Measurements from ENCODE around the gene ASXL2. TPM values are rescaled to one million over a fixed set of nuclear protein-coding genes. Genes with fewer than 3 reads are reported as not detected.

Gene ASXL2
- total RNA-seq, 5 donors from 2014 or later (not counting 1 experiment from before 2014, with no cell fraction given), result 36.3 to 53.2 (median 48.3) TPM

DNA sequence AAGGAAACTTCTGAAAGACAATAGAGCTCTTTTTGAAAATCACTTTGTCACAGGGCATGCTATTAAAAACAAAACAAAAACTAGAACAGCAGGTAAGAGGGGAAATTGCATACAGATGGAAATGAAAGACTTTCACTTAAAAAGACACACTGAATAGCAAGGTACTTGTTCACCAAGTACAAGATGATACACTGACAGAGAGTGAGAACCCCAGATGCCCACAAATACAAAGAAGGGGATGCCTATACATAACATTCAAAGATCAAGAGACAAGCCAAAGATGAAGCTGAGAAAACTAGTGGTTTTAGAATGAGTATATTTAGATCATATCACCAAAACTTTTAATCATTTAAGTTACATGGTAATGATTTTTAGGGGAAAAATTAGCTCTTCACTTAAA is 60.7 kb downstream of the ASXL2 start:
- Mint-ChIP-seq H3K27me3 (no peaks in the 10 kb centered on the region), H3K27ac (peak overlapping the region; percentile 8 to 69), H3K4me1 (peaks cover 61 to 80% (median 73%) of the 10 kb centered on the region in 3 donors), H3K9me3 (no peaks in the 10 kb centered on the region), H3K4me3 (no peak overlapping the region), H3K36me3 (peaks cover 21% of the 10 kb centered on the region)
- peak in 1 of 4 experiments; percentile 42 for ATAC-seq (replicated peaks in 1 of 4)
- Histone ChIP-seq H3K27me3 (replicated peaks in 1 of 2; ENCODE audit: control insufficient read depth in 2 of 2, extremely low read depth in 1 of 2, insufficient read depth in 2 of 2, low read length in 1 of 2) (no peaks in the 10 kb centered on the region), H3K27ac (ENCODE audit: low read length) (no peak overlapping the region), H3K36me3 (ENCODE audit: control insufficient read depth in 2 of 2, extremely low read depth in 1 of 2, insufficient read depth in 1 of 2, low read length in 1 of 2) (no peaks in the 10 kb centered on the region), H3K9me3 (no peaks in the 10 kb centered on the region), H3K4me3 (ENCODE audit: control insufficient read depth in 1 of 2, extremely low read depth in 1 of 2, low read length in 1 of 2) (no peak overlapping the region), H3K4me1 (ENCODE audit: control insufficient read depth in 1 of 2, extremely low read depth in 1 of 2, insufficient read depth in 2 of 2, low read length in 2 of 2) (peaks cover 6 to 15% of the 10 kb centered on the region in 2 experiments)
- DNase-seq, result peak in 1 of 35 experiments; percentile 27
- POLR2A ChIA-PET, result interaction anchor here in 1 of 2 donors (0.6 kb wide), 1 partner anchor 37 kb away, joined by 3 read pairs; no protein-coding TSS in a partner anchor
- CTCF ChIA-PET, result interaction anchor here in 1 of 2 donors (0.9 to 1.6 kb wide), 2 partner anchors 34 to 55 kb away, joined by 3 read pairs; no protein-coding TSS in a partner anchor

DNA sequence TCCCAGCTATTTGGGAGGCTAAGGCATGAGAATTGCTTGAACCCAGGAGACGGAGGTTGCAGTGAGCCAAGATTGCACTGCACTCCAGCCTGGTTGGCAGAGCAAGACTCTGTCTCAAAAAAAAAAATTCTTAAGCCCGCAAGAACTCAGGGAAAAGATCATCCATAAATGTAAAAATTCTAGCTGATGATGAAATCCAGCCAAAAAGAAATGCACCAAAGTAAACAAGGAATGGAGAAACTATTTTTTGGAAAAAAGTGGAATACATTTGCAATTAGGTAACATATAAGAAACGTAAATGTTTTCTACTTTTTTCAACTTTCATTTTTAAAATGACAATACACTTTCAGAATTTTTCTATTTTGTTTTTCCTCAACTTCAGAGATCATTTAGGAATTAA is 61.3 kb downstream of the ASXL2 start:
- H3K4me1 Mint-ChIP-seq, result peaks cover 57 to 76% (median 70%) of the 10 kb centered on the region in 3 donors
- peak overlapping the region in 1 of 2 donors; percentile 39 for H3K27ac Mint-ChIP-seq
- H3K9me3 Mint-ChIP-seq, result no peaks in the 10 kb centered on the region
- no CpG with 5 or more reads among the region's 3 CpGs for WGBS (ENCODE audit: insufficient coverage)
- Histone ChIP-seq H3K4me3 (ENCODE audit: control insufficient read depth in 1 of 2, extremely low read depth in 1 of 2, low read length in 1 of 2) (no peak overlapping the region), H3K27me3 (replicated peaks in 1 of 2; ENCODE audit: control insufficient read depth in 2 of 2, extremely low read depth in 1 of 2, insufficient read depth in 2 of 2, low read length in 1 of 2) (no peaks in the 10 kb centered on the region), H3K9me3 (no peaks in the 10 kb centered on the region), H3K27ac (ENCODE audit: low read length) (no peak overlapping the region), H3K36me3 (ENCODE audit: control insufficient read depth in 2 of 2, extremely low read depth in 1 of 2, insufficient read depth in 1 of 2, low read length in 1 of 2) (no peaks in the 10 kb centered on the region), H3K4me1 (ENCODE audit: control insufficient read depth in 1 of 2, extremely low read depth in 1 of 2, insufficient read depth in 2 of 2, low read length in 2 of 2) (peaks cover 5 to 15% of the 10 kb centered on the region in 2 experiments)
- ChIA-PET CTCF (interaction anchor here in 1 of 2 donors (0.9 kb wide), 1 partner anchor 54 kb away, joined by 3 read pairs; no protein-coding TSS in a partner anchor), POLR2A (no interaction called here)
- ATAC-seq (replicated peaks in 1 of 4) (no peak), DNase-seq (no peak)
- no peak overlapping the region for H3K4me3 Mint-ChIP-seq
- peaks cover 23% of the 10 kb centered on the region for H3K36me3 Mint-ChIP-seq
- H3K27me3 Mint-ChIP-seq, result no peaks in the 10 kb centered on the region

DNA sequence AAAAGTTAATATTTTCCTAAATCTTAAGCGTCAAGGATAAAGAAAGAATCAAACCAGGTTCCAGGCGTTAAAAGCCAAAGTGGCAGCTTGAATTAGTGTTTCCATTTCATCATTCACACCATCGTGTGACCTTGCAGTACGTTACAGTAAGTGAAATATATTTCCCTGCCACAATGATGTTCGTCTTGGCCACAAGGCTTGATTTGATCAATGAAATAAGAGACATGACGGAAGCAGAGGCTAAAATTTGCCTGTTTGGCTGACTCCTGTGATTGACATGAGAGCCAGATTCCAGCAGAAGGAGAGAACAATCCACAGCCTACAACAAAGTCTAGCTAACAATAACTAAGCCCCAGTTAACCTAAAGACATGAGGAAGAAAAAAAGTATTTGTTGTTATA is 62.0 kb downstream of the ASXL2 start:
- CTCF ChIA-PET, result interaction anchor here (0.6 to 1.2 kb wide), 5 partner anchors 12 to 38 kb away, joined by 3 to 5 read pairs (median 4); no protein-coding TSS in a partner anchor
- Histone ChIP-seq H3K36me3 (ENCODE audit: control insufficient read depth in 2 of 2, extremely low read depth in 1 of 2, insufficient read depth in 1 of 2, low read length in 1 of 2) (no peaks in the 10 kb centered on the region), H3K27ac (ENCODE audit: low read length) (no peak overlapping the region), H3K4me3 (ENCODE audit: control insufficient read depth in 1 of 2, extremely low read depth in 1 of 2, low read length in 1 of 2) (no peak overlapping the region), H3K9me3 (no peaks in the 10 kb centered on the region), H3K4me1 (ENCODE audit: control insufficient read depth in 1 of 2, extremely low read depth in 1 of 2, insufficient read depth in 2 of 2, low read length in 2 of 2) (peaks cover 5 to 11% of the 10 kb centered on the region in 2 experiments), H3K27me3 (replicated peaks in 1 of 2; ENCODE audit: control insufficient read depth in 2 of 2, extremely low read depth in 1 of 2, insufficient read depth in 2 of 2, low read length in 1 of 2) (no peaks in the 10 kb centered on the region)
- H3K36me3 Mint-ChIP-seq, result peaks cover 19% of the 10 kb centered on the region
- H3K4me1 Mint-ChIP-seq, result peaks cover 49 to 68% (median 63%) of the 10 kb centered on the region in 3 donors
- DNase-seq (peak in 3 of 35 experiments; percentile 1 to 30 (median 1)), ATAC-seq (replicated peaks in 1 of 4) (no peak)
- no peak overlapping the region for H3K4me3 Mint-ChIP-seq
- no peak overlapping the region for H3K27ac Mint-ChIP-seq
- no peaks in the 10 kb centered on the region for H3K9me3 Mint-ChIP-seq
- 95% methylated on average over 4 of the region's 6 CpGs for WGBS (ENCODE audit: insufficient coverage)
- POLR2A ChIA-PET, result no interaction called here
- no peaks in the 10 kb centered on the region for H3K27me3 Mint-ChIP-seq

DNA sequence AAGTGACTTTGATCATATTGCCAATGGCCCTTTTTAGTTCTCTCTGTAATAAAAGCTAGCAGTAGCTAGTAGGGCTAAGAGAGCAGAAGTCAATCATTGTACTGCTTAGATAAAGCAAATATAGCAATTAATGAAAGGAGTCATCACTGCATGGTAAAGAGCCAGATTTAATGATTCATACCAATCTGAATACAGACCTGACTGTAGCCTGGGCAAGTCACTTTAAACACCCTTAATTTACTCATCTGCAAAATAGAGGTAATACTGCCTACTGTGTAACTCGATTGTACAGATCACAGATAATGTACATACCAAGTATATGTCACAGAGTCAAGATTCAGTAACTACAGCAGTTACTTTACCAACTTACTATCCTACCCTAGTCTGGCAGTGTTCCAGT is 63.6 kb downstream of the ASXL2 start:
- Mint-ChIP-seq H3K4me1 (peaks cover 56 to 74% (median 70%) of the 10 kb centered on the region in 3 donors), H3K27me3 (no peaks in the 10 kb centered on the region), H3K36me3 (peaks cover 27% of the 10 kb centered on the region), H3K9me3 (no peaks in the 10 kb centered on the region), H3K4me3 (no peak overlapping the region), H3K27ac (no peak overlapping the region)
- no peak overlapping the region for H3K27ac ChIP-seq (ENCODE audit: low read length)
- ChIA-PET POLR2A (no interaction called here), CTCF (no interaction called here)
- ATAC-seq (replicated peaks in 1 of 4), result no peak
- H3K36me3 ChIP-seq (ENCODE audit: control insufficient read depth in 2 of 2, extremely low read depth in 1 of 2, insufficient read depth in 1 of 2, low read length in 1 of 2), result peaks cover 5 to 7% of the 10 kb centered on the region in 2 donors
- H3K4me1 ChIP-seq (ENCODE audit: control insufficient read depth in 1 of 2, extremely low read depth in 1 of 2, insufficient read depth in 2 of 2, low read length in 2 of 2), result peaks cover 5 to 9% of the 10 kb centered on the region in 2 experiments
- H3K4me3 ChIP-seq (ENCODE audit: control insufficient read depth in 1 of 2, extremely low read depth in 1 of 2, low read length in 1 of 2), result no peak overlapping the region
- DNase-seq, result no peak
- WGBS (ENCODE audit: insufficient coverage), result no CpG with 5 or more reads among the region's 1 CpG
- H3K27me3 ChIP-seq (replicated peaks in 1 of 2; ENCODE audit: control insufficient read depth in 2 of 2, extremely low read depth in 1 of 2, insufficient read depth in 2 of 2, low read length in 1 of 2), result no peaks in the 10 kb centered on the region
- H3K9me3 ChIP-seq, result no peaks in the 10 kb centered on the region

DNA sequence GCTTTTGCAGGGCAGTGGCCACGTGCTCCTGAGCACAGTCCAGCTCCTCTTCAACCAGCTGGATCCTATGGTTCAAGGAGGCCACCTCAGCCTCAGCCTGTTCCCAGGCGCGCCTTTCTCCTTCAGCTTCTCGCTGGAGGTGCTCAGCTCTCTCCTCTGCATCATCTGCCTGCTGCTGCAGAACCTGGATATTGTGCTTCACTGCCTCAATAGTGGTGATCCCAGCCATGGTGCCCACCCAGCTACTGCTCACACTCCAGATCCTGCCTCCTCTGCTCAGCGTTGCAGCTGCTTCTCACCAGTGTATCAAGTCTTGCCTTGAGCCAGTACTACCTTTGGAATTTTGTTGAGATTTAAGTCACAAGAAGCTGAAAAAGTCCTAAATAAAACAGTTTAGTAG is 67.9 kb downstream of the ASXL2 start:
- no peaks in the 10 kb centered on the region for H3K27me3 Mint-ChIP-seq
- no peaks in the 10 kb centered on the region for H3K9me3 ChIP-seq
- no peak overlapping the region for H3K4me3 ChIP-seq (ENCODE audit: control insufficient read depth in 1 of 2, extremely low read depth in 1 of 2, low read length in 1 of 2)
- ATAC-seq (replicated peaks in 1 of 4), result no peak
- no peaks in the 10 kb centered on the region for H3K27me3 ChIP-seq (replicated peaks in 1 of 2; ENCODE audit: control insufficient read depth in 2 of 2, extremely low read depth in 1 of 2, insufficient read depth in 2 of 2, low read length in 1 of 2)
- H3K36me3 Mint-ChIP-seq, result peaks cover 27% of the 10 kb centered on the region
- ChIA-PET POLR2A (interaction anchor here in 1 of 2 donors (0.6 kb wide), 1 partner anchor 873 kb away, joined by 3 read pairs; no protein-coding TSS in a partner anchor), CTCF (interaction anchor here (0.6 kb wide), 2 partner anchors 15 to 234 kb away, joined by 3 to 8 read pairs; no protein-coding TSS in a partner anchor)
- 96% methylated on average over 4 of the region's 5 CpGs for WGBS (ENCODE audit: insufficient coverage)
- no peak for DNase-seq
- no peak overlapping the region for H3K4me3 Mint-ChIP-seq
- H3K27ac Mint-ChIP-seq, result no peak overlapping the region
- H3K27ac ChIP-seq (ENCODE audit: low read length), result no peak overlapping the region
- peaks cover 8% of the 10 kb centered on the region in 2 donors for H3K36me3 ChIP-seq (ENCODE audit: control insufficient read depth in 2 of 2, extremely low read depth in 1 of 2, insufficient read depth in 1 of 2, low read length in 1 of 2)
- H3K9me3 Mint-ChIP-seq, result no peaks in the 10 kb centered on the region
- no peaks in the 10 kb centered on the region for H3K4me1 ChIP-seq (ENCODE audit: control insufficient read depth in 1 of 2, extremely low read depth in 1 of 2, insufficient read depth in 2 of 2, low read length in 2 of 2)
- H3K4me1 Mint-ChIP-seq, result peaks cover 34 to 65% (median 61%) of the 10 kb centered on the region in 3 donors

DNA sequence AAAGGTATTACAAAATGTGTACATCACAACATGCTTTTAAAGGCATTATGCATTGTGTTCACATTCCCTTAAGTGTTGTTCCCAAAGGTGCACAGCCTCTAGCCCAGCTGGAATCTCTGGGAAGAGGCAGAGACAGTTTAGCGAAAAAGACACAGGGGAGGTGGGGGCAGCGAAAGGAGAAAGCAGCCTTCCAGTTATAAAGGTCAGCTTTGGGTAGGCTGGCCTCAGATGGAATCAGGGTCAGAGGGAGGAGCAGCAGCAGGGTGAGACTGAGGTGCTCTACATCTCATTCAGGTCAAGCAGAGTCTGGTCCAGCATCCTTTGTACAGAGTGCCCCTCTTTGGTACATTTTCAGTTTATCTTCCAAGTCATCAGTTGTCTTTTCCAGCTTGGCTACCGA is 68.6 kb downstream of the ASXL2 start:
- Histone ChIP-seq H3K9me3 (no peaks in the 10 kb centered on the region), H3K27ac (ENCODE audit: low read length) (no peak overlapping the region), H3K27me3 (replicated peaks in 1 of 2; ENCODE audit: control insufficient read depth in 2 of 2, extremely low read depth in 1 of 2, insufficient read depth in 2 of 2, low read length in 1 of 2) (no peaks in the 10 kb centered on the region), H3K4me1 (ENCODE audit: control insufficient read depth in 1 of 2, extremely low read depth in 1 of 2, insufficient read depth in 2 of 2, low read length in 2 of 2) (no peaks in the 10 kb centered on the region), H3K36me3 (ENCODE audit: control insufficient read depth in 2 of 2, extremely low read depth in 1 of 2, insufficient read depth in 1 of 2, low read length in 1 of 2) (peaks cover 8 to 13% of the 10 kb centered on the region in 2 donors), H3K4me3 (ENCODE audit: control insufficient read depth in 1 of 2, extremely low read depth in 1 of 2, low read length in 1 of 2) (no peak overlapping the region)
- Mint-ChIP-seq H3K4me1 (peaks cover 28 to 61% (median 53%) of the 10 kb centered on the region in 3 donors), H3K4me3 (no peak overlapping the region), H3K27ac (no peak overlapping the region), H3K36me3 (peaks cover 26% of the 10 kb centered on the region), H3K9me3 (no peaks in the 10 kb centered on the region), H3K27me3 (no peaks in the 10 kb centered on the region)
- ATAC-seq (replicated peaks in 1 of 4), result no peak
- DNase-seq, result no peak
- WGBS (ENCODE audit: insufficient coverage), result 93% methylated on average over 3 of the region's 3 CpGs
- POLR2A ChIA-PET, result no interaction called here
- CTCF ChIA-PET, result interaction anchor here in 1 of 2 donors (0.6 kb wide), 1 partner anchor 16 kb away, joined by 3 read pairs; no protein-coding TSS in a partner anchor
